Omental fat pad (tissue), 4 donors: Measurements from ENCODE around the gene MAPKBP1. TPM values are rescaled to one million over a fixed set of nuclear protein-coding genes. Genes with fewer than 3 reads are reported as not detected.

ENCODE experiments used
- ATAC-seq: fragments of 150-250 bp; one replicate; pipeline ENCODE4 v1.9.1; 2016; ENCODE audit warnings: mild to moderate bottlenecking, moderate library complexity; ENCODE audit not compliant: low FRiP score
- DNase-seq: peaks from one replicate; pipeline ENCODE4 v3.0.0-alpha.2; 2019; ENCODE audit warnings: low spot score
- total RNA-seq, 4 donors: library from RNA; depleted of rRNA; stranded (reverse); fragments of >200 nt; gene quantifications; one replicate each; pipeline ENCODE4 v1.1.0, GENCODE V29; 2016
- TF ChIP-seq, protein P1 (sequence below), 3 donors: fragments of 450-650 bp; IDR thresholded peaks; one replicate each; pipeline ENCODE4 v1.5.1; 2016 to 2017; ENCODE audit warnings: antibody characterized with exemption in 3 of 3, mild to moderate bottlenecking in 3 of 3, moderate library complexity in 2 of 3

MAPKBP1 gene
- total RNA-seq, 4 donors from 2014 or later = 13.4 to 24.1 (median 14.4) TPM

DNA sequence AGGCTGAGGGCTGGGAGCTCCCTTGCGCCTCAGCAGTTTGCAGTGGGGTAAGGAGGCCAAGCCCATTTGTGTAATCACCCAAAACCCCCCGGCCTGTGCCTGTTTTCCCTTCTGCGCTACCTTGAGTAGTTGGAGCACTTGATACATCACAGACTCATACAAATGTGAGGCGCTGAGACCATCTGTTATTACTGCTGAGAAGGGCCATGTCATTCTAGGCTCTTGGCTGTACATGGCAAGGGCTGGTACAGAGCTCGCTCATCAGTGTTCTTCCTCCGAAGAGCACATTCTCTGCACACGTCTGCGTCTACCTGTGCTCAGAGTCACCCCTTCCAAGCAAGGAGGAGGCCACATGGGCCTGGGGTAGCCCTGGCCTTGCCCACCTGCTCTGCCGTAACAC lies 73.7 kb downstream of the MAPKBP1 start:
- TF ChIP-seq, protein P1, sequence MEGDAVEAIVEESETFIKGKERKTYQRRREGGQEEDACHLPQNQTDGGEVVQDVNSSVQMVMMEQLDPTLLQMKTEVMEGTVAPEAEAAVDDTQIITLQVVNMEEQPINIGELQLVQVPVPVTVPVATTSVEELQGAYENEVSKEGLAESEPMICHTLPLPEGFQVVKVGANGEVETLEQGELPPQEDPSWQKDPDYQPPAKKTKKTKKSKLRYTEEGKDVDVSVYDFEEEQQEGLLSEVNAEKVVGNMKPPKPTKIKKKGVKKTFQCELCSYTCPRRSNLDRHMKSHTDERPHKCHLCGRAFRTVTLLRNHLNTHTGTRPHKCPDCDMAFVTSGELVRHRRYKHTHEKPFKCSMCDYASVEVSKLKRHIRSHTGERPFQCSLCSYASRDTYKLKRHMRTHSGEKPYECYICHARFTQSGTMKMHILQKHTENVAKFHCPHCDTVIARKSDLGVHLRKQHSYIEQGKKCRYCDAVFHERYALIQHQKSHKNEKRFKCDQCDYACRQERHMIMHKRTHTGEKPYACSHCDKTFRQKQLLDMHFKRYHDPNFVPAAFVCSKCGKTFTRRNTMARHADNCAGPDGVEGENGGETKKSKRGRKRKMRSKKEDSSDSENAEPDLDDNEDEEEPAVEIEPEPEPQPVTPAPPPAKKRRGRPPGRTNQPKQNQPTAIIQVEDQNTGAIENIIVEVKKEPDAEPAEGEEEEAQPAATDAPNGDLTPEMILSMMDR (IDR thresholded peaks at IDR 0.05) = no peak
- DNase-seq (no peak), ATAC-seq (no peak)

DNA sequence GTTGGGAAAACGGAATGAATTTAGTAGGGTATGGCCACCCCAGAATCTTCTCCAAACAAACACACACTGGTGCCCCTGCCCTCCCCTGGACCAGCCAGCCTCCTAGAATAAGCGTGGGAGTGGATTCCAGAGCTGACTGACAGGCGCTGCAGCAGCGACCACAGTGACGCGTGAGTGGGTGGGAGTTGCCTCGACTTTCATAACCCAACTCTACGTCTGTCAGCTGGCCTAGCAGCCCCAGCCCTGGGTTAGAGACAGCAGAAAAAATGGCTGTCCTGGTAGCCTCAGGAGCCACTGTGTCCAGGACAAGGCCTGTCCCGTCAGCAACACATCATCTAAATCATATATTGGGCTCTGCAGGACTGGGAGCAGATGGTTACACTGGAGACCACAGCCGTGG lies 74.3 kb downstream of the MAPKBP1 start:
- TF ChIP-seq, protein P1 (IDR thresholded peaks at IDR 0.05) = no peak
- ATAC-seq (no peak), DNase-seq (no peak)

GRCh38 chr15:41849204-41849603 lies 74.9 kb downstream of the MAPKBP1 start:
- DNase-seq = no peak
- TF ChIP-seq, protein P1 (IDR thresholded peaks at IDR 0.05) = no peak
- no peak for ATAC-seq

GRCh38 chr15:41849861-41850260 lies 75.6 kb downstream of the MAPKBP1 start:
- ATAC-seq (no peak), DNase-seq (no peak)
- TF ChIP-seq, protein P1 (IDR thresholded peaks at IDR 0.05) = no peak

DNA sequence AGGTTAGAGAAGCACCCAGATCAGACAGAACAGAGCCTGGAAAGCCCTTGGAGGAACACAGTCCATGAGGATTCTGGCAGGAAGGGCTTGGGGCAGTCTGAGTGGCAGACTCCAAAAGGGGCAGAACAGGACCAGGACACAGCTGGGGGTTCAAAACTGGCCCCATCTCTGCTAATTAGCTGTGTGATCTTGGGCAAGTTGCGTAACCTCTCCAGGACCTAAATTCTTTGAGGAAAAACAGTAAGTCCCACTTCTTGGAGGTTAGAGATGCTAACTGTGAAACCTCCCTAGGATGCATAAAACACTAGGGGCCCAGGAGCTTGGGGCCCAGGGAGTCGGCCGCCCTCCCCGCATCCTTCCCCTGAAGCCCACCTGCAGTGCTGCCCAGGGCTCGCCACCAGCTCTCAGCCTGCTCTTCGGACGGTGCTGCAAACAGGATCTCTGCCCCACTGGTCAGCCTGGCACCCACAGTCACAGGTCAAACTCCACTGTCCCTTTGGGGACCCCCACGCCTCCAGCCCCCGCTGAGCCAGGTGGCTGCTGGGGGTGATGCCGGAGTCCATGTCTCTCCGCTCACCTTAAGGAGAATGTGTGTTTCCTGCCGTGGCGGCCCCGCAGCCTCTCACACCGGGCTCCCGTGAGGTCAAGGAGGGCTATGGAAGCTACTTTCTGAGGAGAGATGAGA lies 76.3 kb downstream of the MAPKBP1 start:
- ATAC-seq = no peak

DNA sequence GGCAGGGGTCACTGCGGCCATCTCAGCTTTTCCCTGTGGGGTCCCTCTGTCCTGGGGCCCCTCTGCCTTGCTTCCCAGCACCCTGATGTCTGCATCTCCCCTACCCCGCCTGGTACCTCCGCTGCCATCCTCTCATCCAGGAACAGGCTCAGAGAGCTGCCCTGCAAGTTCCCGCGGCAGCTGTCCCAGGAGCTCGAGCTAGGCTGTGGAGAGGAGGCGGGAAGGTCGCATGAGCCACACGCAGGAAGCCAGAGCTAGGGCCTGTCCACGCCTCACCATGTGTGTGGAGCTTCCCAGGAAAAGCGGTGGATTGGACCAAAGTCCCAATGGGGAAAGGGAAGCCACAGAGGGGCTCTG lies 76.9 kb downstream of the MAPKBP1 start:
- ATAC-seq (no peak), DNase-seq (no peak)
- TF ChIP-seq, protein P1 (IDR thresholded peaks at IDR 0.05) = no peak

More for the DNA sequence above, 76.3 kb downstream of the MAPKBP1 start:
- TF ChIP-seq, protein P1 (IDR thresholded peaks at IDR 0.05) = no peak
- no peak for DNase-seq

DNA sequence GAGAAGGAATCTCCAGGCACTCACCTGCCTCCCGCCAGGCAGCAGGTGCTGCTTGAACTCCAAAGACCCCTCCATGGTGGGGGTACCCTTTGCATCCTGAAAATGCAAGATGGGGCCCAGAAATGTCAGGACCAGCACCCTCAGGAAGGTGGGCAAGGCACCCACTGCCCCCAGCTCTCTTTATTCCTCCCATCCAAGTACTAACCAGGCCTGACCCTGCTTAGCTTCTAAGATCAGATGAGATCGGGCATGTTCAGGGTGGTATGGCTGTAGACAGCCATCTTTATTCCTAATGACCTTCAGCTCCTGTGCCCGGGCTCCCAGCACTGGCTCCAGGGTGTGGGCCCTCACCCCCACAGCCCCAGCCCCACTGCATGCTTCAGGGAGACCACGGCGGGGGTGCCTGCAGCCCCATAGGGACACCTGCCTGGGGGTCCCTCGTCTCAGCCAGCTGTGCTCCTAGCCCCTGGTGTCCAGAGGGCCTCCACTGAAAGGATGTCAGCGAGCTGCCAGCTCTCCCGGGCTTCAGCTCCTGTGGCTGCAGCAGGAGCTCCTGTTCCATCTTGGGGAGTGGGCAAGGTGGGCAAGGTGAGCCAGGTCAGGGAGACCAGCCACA lies 77.6 kb downstream of the MAPKBP1 start:
- DNase-seq = no peak
- no peak for ATAC-seq
- TF ChIP-seq, protein P1 (IDR thresholded peaks at IDR 0.05) = no peak
